GM18505 (cell line): ENCODE data around the gene LAMB4.

Experiments used
- ATAC-seq: cut with Tn5 transposase; IDR thresholded peaks from one replicate; pipeline ENCODE4 v1.9.1; 2021; ENCODE audit not compliant: unreplicated experiment
- POLR2A ChIP-seq: IDR thresholded peaks from 4 replicates; pipeline ENCODE4 v1.6.1; 2011; ENCODE audit warnings: borderline replicate concordance; ENCODE audit not compliant: insufficient read depth, insufficient read length; ENCODE audit errors: extremely low read depth

LAMB4 gene

GRCh38 chr7:108008827-108009226 is 121.3 kb downstream of the LAMB4 start:
- no peak for TF ChIP-seq POLR2A
- no peak for ATAC-seq

GRCh38 chr7:108008240-108008639 is 121.9 kb downstream of the LAMB4 start:
- ATAC-seq, result no peak
- TF ChIP-seq POLR2A, result no peak

GRCh38 chr7:108007762-108008161 is 122.4 kb downstream of the LAMB4 start:
- no peak for TF ChIP-seq POLR2A
- ATAC-seq, result no peak

- ATAC-seq, result no peak
- no peak for TF ChIP-seq POLR2A
Measured at GRCh38 chr7:108007261-108007660, 122.9 kb downstream of the LAMB4 start.

GRCh38 chr7:108004220-108005142 is 125.7 kb downstream of the LAMB4 start:
- no peak for ATAC-seq

GRCh38 chr7:108003599-108003935 is 126.6 kb downstream of the LAMB4 start:
- ATAC-seq, result no peak
- no peak for TF ChIP-seq POLR2A

More at GRCh38 chr7:108004220-108005142, 125.7 kb downstream of the LAMB4 start:
- TF ChIP-seq POLR2A, result no peak

- no peak for TF ChIP-seq POLR2A
- no peak for ATAC-seq
Measured at GRCh38 chr7:108002726-108003598, 127.2 kb downstream of the LAMB4 start, which contains the start of gene LAMB1. Gene LAMB1 (minus strand): TSS chr7:108003161. CDS start chr7:108002885, 276 bp downstream.

GRCh38 chr7:108001764-108002725 is 128.1 kb downstream of the LAMB4 start:
- ATAC-seq, result no peak

GRCh38 chr7:108000875-108001763 is 129.0 kb downstream of the LAMB4 start:
- TF ChIP-seq POLR2A, result no peak
- ATAC-seq, result no peak

More at GRCh38 chr7:108001764-108002725, 128.1 kb downstream of the LAMB4 start:
- no peak for TF ChIP-seq POLR2A

- TF ChIP-seq POLR2A, result no peak
Measured at GRCh38 chr7:107999779-108000560, 130.2 kb downstream of the LAMB4 start.

More at GRCh38 chr7:107999779-108000560, 130.2 kb downstream of the LAMB4 start:
- no peak for ATAC-seq
